IMR-90 (cell line): ENCODE results near the gene PPIL3. TPM values are rescaled to one million over a fixed set of nuclear protein-coding genes. Genes with fewer than 3 reads are reported as not detected.

ENCODE experiments used
- ATAC-seq: fragments of 200-7000 bp; cut with Tn5 transposase; 2 replicates; pipeline ENCODE4 v1.9.1; 2020; ENCODE audit warnings: low read depth, mild to moderate bottlenecking, moderate library complexity
- BruUV-seq: library from RNA; stranded (reverse); fragments of 400-500 nt; replicated peaks from 2 replicates; lab custom pipeline; 2021; lab: Mats Ljungman, UMichigan
- CTCF ChIA-PET: fragments of 300-600 bp; formaldehyde crosslinking; extraction: SDS; loops from one replicate; lab custom pipeline; 2021; ENCODE audit warnings: antibody characterized with exemption; lab: Yijun Ruan, JAX
- POLR2A ChIA-PET: fragments of 300-600 bp; sonication (Branson Sonifier 250); formaldehyde crosslinking; loops from one replicate; lab custom pipeline; 2022; ENCODE audit warnings: antibody characterized with exemption; ENCODE audit not compliant: unreplicated experiment; lab: Charles Lee
- DNase-seq: peaks from one replicate; pipeline ENCODE4 v3.0.0; 2013
- H2AFZ ChIP-seq: replicated peaks from 2 replicates; pipeline ENCODE3; 2013; ENCODE audit warnings: low read length, mild to moderate bottlenecking; ENCODE audit not compliant: poor library complexity
- H2AK5ac ChIP-seq: 2 replicates; pipeline ENCODE4 v1.6.1; 2013; ENCODE audit warnings: low read depth, low read length, inconsistent platforms
- H2AK9ac ChIP-seq: replicated peaks from 2 replicates; pipeline ENCODE3; 2013; ENCODE audit warnings: mild to moderate bottlenecking, low read depth, low read length, moderate library complexity; ENCODE audit not compliant: poor library complexity
- H2BK120ac ChIP-seq: 2 replicates; pipeline ENCODE4 v1.6.1; 2013; ENCODE audit warnings: low read depth, low read length, inconsistent platforms
- H2BK15ac ChIP-seq: 3 replicates; pipeline ENCODE4 v1.6.1; 2013; ENCODE audit warnings: low read depth, low read length, inconsistent platforms
- H2BK20ac ChIP-seq: 2 replicates; pipeline ENCODE4 v1.6.1; 2013; ENCODE audit warnings: low read depth, mild to moderate bottlenecking, inconsistent platforms, low read length, moderate library complexity
- H2BK5ac ChIP-seq: 2 replicates; pipeline ENCODE4 v1.6.1; 2013; ENCODE audit warnings: mild to moderate bottlenecking, low read depth, low read length, inconsistent platforms; ENCODE audit not compliant: poor library complexity, severe bottlenecking
- H3K14ac ChIP-seq: replicated peaks from 2 replicates; pipeline ENCODE4 v1.6.1; 2013; ENCODE audit warnings: low read depth, low read length, inconsistent platforms
- H3K18ac ChIP-seq: 2 replicates; pipeline ENCODE4 v1.6.1; 2013; ENCODE audit warnings: low read depth, low read length, control low read depth
- H3K23ac ChIP-seq: 2 replicates; pipeline ENCODE4 v1.6.1; 2013; ENCODE audit warnings: low read depth, low read length, inconsistent platforms
- H3K27ac ChIP-seq: 2 replicates; pipeline ENCODE4 v1.5.1; 2013; ENCODE audit warnings: mild to moderate bottlenecking, control low read depth, low read length; ENCODE audit not compliant: insufficient read depth
- H3K27me3 ChIP-seq: 2 replicates; pipeline ENCODE4 v1.6.1; 2013; ENCODE audit warnings: low read length; ENCODE audit not compliant: control insufficient read depth, insufficient read depth
- H3K36me3 ChIP-seq: 2 replicates; pipeline ENCODE4 v1.6.1; 2013; ENCODE audit warnings: low read length, mixed read lengths; ENCODE audit not compliant: control insufficient read depth, insufficient read depth
- H3K4ac ChIP-seq: 2 replicates; pipeline ENCODE4 v1.6.1; 2013; ENCODE audit warnings: low read depth, low read length, inconsistent platforms
- H3K4me1 ChIP-seq: 2 replicates; pipeline ENCODE4 v1.6.1; 2013; ENCODE audit warnings: low read length, mixed read lengths; ENCODE audit not compliant: control insufficient read depth, insufficient read depth
- H3K4me2 ChIP-seq: 2 replicates; pipeline ENCODE4 v1.6.1; 2013; ENCODE audit warnings: low read depth, mild to moderate bottlenecking, control low read depth, low read length, moderate library complexity
- H3K4me3 ChIP-seq: 2 replicates; pipeline ENCODE4 v1.5.1; 2013; ENCODE audit warnings: low read depth, mild to moderate bottlenecking, control low read depth, low read length, moderate library complexity; ENCODE audit not compliant: insufficient read depth
- H3K56ac ChIP-seq: 2 replicates; pipeline ENCODE4 v1.6.1; 2013; ENCODE audit warnings: low read length, inconsistent platforms; ENCODE audit not compliant: insufficient read depth; ENCODE audit errors: extremely low read depth
- H3K79me1 ChIP-seq, 2 experiments: 2 replicates each; pipeline ENCODE4 v1.6.1; 2013; ENCODE audit warnings: low read length in 2 of 2, inconsistent platforms in 1 of 2, low read depth in 1 of 2
- H3K9ac ChIP-seq: 2 replicates; pipeline ENCODE4 v1.6.1; 2013; ENCODE audit warnings: low read depth, low read length, control low read depth
- H3K9me1 ChIP-seq: 2 replicates; pipeline ENCODE4 v1.6.1; 2013; ENCODE audit warnings: low read length, inconsistent platforms; ENCODE audit not compliant: insufficient read depth
- H3K9me3 ChIP-seq: 2 replicates; pipeline ENCODE4 v1.6.1; 2013; ENCODE audit warnings: low read length; ENCODE audit not compliant: control insufficient read depth, insufficient read depth
- H4K20me1 ChIP-seq: 2 replicates; pipeline ENCODE4 v1.6.1; 2013; ENCODE audit warnings: low read length, inconsistent platforms; ENCODE audit not compliant: insufficient read depth
- H4K5ac ChIP-seq: 2 replicates; pipeline ENCODE4 v1.6.1; 2013; ENCODE audit warnings: mild to moderate bottlenecking, low read depth, low read length, control low read depth
- H4K8ac ChIP-seq, 2 experiments: 2 replicates each; pipeline ENCODE4 v1.6.1; 2013; ENCODE audit warnings: low read depth in 2 of 2, low read length in 2 of 2, control low read depth in 1 of 2, inconsistent platforms in 1 of 2
- H4K91ac ChIP-seq: 2 replicates; pipeline ENCODE4 v1.6.1; 2013; ENCODE audit warnings: low read depth, low read length, inconsistent platforms; ENCODE audit not compliant: insufficient read depth
- CTCF ChIP-seq: conservative IDR thresholded peaks from 2 replicates; pipeline ENCODE4 v1.5.1; 2012; ENCODE audit warnings: mild to moderate bottlenecking, low read depth, low read length, improper control_type of control experiment
- NFE2L2 ChIP-seq: fragments of 150-350 bp; IDR thresholded peaks from 2 replicates; pipeline ENCODE4 v1.6.1; 2016; ENCODE audit warnings: low read depth, mild to moderate bottlenecking, low read length
- RCOR1 ChIP-seq: IDR thresholded peaks from 2 replicates; pipeline ENCODE4 v1.6.1; 2012; ENCODE audit warnings: mild to moderate bottlenecking, low read length, improper control_type of control experiment; ENCODE audit not compliant: insufficient replicate concordance
- dilution Hi-C: fragments of 300-500 bp; cut with HindIII; formaldehyde crosslinking; loops from one replicate; pipeline ENCODE4 v1.14.3; 2018; ENCODE audit warnings: low sequenced_read_pairs; ENCODE audit not compliant: unreplicated experiment
- in situ Hi-C: fragments of 300-500 bp; cut with MboI; formaldehyde crosslinking; loops from 3 replicates; pipeline ENCODE4 v1.14.3; 2019; ENCODE audit warnings: low sequenced_read_pairs, inconsistent platforms, mixed read lengths
- intact Hi-C: fragments of 100-400 bp; cut with micrococcal nuclease; formaldehyde crosslinking; loops from 2 replicates; pipeline ENCODE4 v1.10.0; 2022
- polyA plus RNA-seq, 3 experiments: library from polyadenylated mRNA; depleted of rRNA; stranded (reverse); fragments of >200 nt; gene quantifications; 2 replicates each; pipeline ENCODE4 v1.2.3, GENCODE V29; 2012; ENCODE audit warnings: low replicate concordance in 1 of 3
- total RNA-seq: library from RNA; depleted of rRNA; stranded (reverse); fragments of >200 nt; gene quantifications from 2 replicates; pipeline ENCODE4 v1.2.3, GENCODE V29; 2012

Gene PPIL3
- total and polyA plus RNA-seq, 2 of the 4 experiments (the other 2 are of a cell fraction), result 35.1 to 47.9 TPM

DNA sequence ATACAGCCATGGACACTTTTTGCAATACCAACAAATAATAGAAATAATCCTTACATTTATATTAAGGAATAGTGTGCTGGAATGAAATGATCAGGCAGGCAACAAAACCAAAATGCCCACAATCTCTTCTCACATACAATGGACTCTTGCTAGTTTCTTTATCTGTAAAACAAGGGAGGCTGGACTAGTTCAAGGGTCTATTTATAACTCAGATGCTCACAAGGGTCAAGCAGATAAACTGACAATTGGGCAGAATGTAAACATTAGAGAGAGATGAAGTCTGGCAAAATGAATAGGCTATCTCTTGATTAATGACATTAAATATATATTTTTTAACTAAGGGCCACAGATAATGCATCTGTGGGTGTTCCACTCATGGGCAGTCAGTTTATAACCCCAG, 11.4 kb downstream of the PPIL3 start:
- H3K23ac ChIP-seq, result no peak overlapping the region
- H3K36me3 ChIP-seq, result peaks cover 27% of the 10 kb centered on the region
- no peak overlapping the region for H2BK15ac ChIP-seq
- no TSS peak for BruUV-seq
- TF ChIP-seq RCOR1, result no peak
- TF ChIP-seq NFE2L2, result no peak
- TF ChIP-seq CTCF, result no peak
- H3K9me3 ChIP-seq, result no peaks in the 10 kb centered on the region
- H3K4me3 ChIP-seq, result no peak overlapping the region
- intact Hi-C loops, result no loop called here
- no peak overlapping the region for H3K9ac ChIP-seq
- H2AK9ac ChIP-seq, result no peak overlapping the region
- no peak overlapping the region for H3K18ac ChIP-seq
- no peaks in the 10 kb centered on the region for H4K20me1 ChIP-seq
- H4K8ac ChIP-seq, result no peak overlapping the region
- ChIA-PET POLR2A (no interaction called here), CTCF (no interaction called here)
- no peak overlapping the region for H3K4ac ChIP-seq
- no peak overlapping the region for H2BK120ac ChIP-seq
- peaks cover 0 to 4% of the 10 kb centered on the region in 2 experiments; a peak in 1 of 4 replicates for H3K79me1 ChIP-seq
- H3K14ac ChIP-seq, result no peak overlapping the region
- H2AK5ac ChIP-seq, result no peak overlapping the region
- dilution Hi-C loops, result no loop called here
- H3K56ac ChIP-seq, result no peak overlapping the region
- DNase-seq (no peak), ATAC-seq (no peak)
- H2AFZ ChIP-seq, result no peak overlapping the region
- H3K9me1 ChIP-seq, result no peaks in the 10 kb centered on the region
- no peaks in the 10 kb centered on the region for H3K27me3 ChIP-seq
- no peak overlapping the region for H4K91ac ChIP-seq
- H2BK5ac ChIP-seq, result no peak overlapping the region
- H3K27ac ChIP-seq, result no peak overlapping the region
- in situ Hi-C loops, result no loop called here
- H3K4me2 ChIP-seq, result no peak overlapping the region
- H2BK20ac ChIP-seq, result no peak overlapping the region
- no peak overlapping the region for H4K5ac ChIP-seq
- H3K4me1 ChIP-seq, result no peaks in the 10 kb centered on the region
